ENCODE data around the gene IP6K3. TPM values are rescaled to one million over a fixed set of nuclear protein-coding genes. Genes with fewer than 3 reads are reported as not detected.
A peak's percentile ranks its signal among the peaks of the same experiment; 100 is the strongest.

The IP6K3 gene
- total RNA-seq, 2 donors from 2014 or later: 2.5 to 3.1 TPM

DNA sequence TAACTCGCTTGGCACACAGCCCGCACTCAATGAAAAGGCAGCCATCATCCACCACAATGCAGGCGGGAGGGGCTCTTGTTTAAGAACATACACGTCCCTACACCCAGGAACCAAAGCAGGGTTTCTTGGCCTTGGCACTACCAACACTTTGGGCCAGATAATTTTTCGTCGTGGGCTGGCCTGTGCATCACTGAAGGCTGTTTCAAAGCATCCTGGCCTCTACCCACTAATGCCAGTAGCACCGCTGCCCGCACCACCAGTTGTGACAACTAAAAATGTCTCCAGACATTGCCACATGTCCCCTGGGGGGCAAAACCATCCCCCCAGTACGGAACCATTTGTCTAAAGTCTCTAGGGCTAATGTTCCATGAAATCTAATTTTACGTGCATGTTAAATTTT, 48.2 kb downstream of the IP6K3 start:
- Histone ChIP-seq H3K27ac (peak overlapping the region in 1 of 2 donors; percentile 22), H3K27me3 (replicated peaks; ENCODE audit: insufficient read depth) (no peaks in the 10 kb centered on the region), H3K4me3 (no peak overlapping the region), H3K36me3 (no peaks in the 10 kb centered on the region), H3K9me3 (no peaks in the 10 kb centered on the region), H3K4me1 (replicated peaks) (peaks cover 15% of the 10 kb centered on the region)
- 81% methylated on average over 10 of the region's 10 CpGs for WGBS
- DNase-seq (ENCODE audit: low spot score): no peak
- TF ChIP-seq POLR2AphosphoS5 (IDR thresholded peaks at IDR 0.05) (no peak), POLR2A (IDR thresholded peaks at IDR 0.05) (no peak), CTCF (IDR thresholded peaks at IDR 0.05) (no peak)
- intact Hi-C loops (cut with DNase I): loop anchor here (5.0 kb wide), 1 partner anchor 111 kb away; no protein-coding TSS in a partner anchor

- no peaks in the 10 kb centered on the region for H3K9me3 ChIP-seq
- peak overlapping the region; percentile 37 to 58 for H3K27ac ChIP-seq
- intact Hi-C loops (cut with DNase I): loop anchor here (5.0 kb wide), 1 partner anchor 111 kb away; no protein-coding TSS in a partner anchor
- no peaks in the 10 kb centered on the region for H3K27me3 ChIP-seq (replicated peaks; ENCODE audit: insufficient read depth)
- no peak overlapping the region for H3K4me3 ChIP-seq
- H3K36me3 ChIP-seq: no peaks in the 10 kb centered on the region
- no peak for DNase-seq (ENCODE audit: low spot score)
- WGBS: 91% methylated on average over 10 of the region's 10 CpGs
- H3K4me1 ChIP-seq (replicated peaks): peaks cover 15% of the 10 kb centered on the region
- TF ChIP-seq CTCF (IDR thresholded peaks at IDR 0.05) (no peak), POLR2A (IDR thresholded peaks at IDR 0.05) (no peak), POLR2AphosphoS5 (IDR thresholded peaks at IDR 0.05) (no peak)
Observed at GRCh38 chr6:33697845-33698244, 48.9 kb downstream of the IP6K3 start.

DNA sequence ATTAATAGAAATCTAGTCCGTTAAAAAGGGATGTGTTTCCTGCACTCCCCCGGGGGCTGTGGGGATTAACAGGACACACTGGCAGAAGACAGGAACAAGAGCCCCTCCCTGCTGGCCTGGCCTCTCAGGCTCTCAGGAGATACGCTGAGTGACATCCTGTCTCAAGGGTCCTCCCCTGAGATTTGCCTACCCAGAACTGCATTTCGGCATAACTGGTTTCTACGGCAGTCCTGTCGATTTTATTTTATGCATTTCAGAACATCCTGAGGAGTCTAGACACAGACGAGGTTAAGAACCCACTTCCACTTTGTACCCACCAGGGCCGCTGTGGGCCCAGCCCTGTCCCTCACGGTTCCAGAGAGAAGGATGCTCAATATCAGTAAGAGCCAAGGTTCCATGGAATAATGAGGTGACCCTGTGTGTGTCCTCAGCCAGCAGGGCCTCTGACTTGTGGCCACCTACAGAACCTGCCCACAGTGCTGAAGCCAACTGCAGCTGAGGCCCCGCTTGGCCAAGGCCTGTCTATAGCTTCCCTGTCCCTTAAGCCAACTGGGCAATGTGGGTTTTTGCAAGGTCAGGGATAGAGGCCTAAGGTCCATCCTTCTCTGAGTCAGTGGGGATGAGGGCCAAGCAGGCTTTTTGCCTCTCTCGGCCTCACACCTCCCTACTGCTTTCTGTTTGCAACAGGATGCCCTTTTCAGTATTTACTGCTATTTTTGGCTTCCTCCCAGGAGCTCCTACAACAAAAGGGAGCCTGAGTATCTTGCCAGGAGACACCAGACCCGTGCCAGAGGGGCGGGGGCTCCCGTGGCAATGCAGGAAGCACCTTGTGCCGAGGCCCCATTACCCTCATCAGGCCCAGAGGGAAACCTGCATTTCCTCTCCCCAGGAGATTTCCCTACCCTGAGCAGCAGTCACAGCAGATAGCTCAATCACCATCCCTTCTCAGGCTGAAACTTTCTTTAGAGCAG, 49.9 kb downstream of the IP6K3 start:
- Histone ChIP-seq H3K36me3 (no peaks in the 10 kb centered on the region), H3K27me3 (replicated peaks; ENCODE audit: insufficient read depth) (no peaks in the 10 kb centered on the region), H3K4me3 (no peak overlapping the region), H3K27ac (peak overlapping the region; percentile 37 to 58), H3K4me1 (replicated peaks) (peaks cover 15% of the 10 kb centered on the region), H3K9me3 (no peaks in the 10 kb centered on the region)
- TF ChIP-seq POLR2A (IDR thresholded peaks at IDR 0.05): no peak
- peak; percentile 67 for TF ChIP-seq POLR2AphosphoS5 (IDR thresholded peaks at IDR 0.05)
- intact Hi-C loops (cut with DNase I): loop anchor here (5.0 kb wide), 1 partner anchor 110 kb away; no protein-coding TSS in a partner anchor
- WGBS: 32% methylated on average over 15 of the region's 15 CpGs
- DNase-seq (ENCODE audit: low spot score): peak; percentile 70

- Histone ChIP-seq H3K4me3 (no peak overlapping the region), H3K9me3 (no peaks in the 10 kb centered on the region), H3K27ac (peak overlapping the region; percentile 37 to 58), H3K4me1 (replicated peaks) (peaks cover 15% of the 10 kb centered on the region), H3K36me3 (no peaks in the 10 kb centered on the region), H3K27me3 (replicated peaks; ENCODE audit: insufficient read depth) (no peaks in the 10 kb centered on the region)
- TF ChIP-seq CTCF (IDR thresholded peaks at IDR 0.05) (no peak), POLR2AphosphoS5 (IDR thresholded peaks at IDR 0.05) (no peak), POLR2A (IDR thresholded peaks at IDR 0.05) (no peak)
- DNase-seq (ENCODE audit: low spot score): no peak
- intact Hi-C loops (cut with DNase I): loop anchor here (5.0 kb wide), 1 partner anchor 109 kb away; no protein-coding TSS in a partner anchor
- WGBS: 85% methylated on average over 10 of the region's 10 CpGs
Observed at GRCh38 chr6:33696076-33696475, 50.6 kb downstream of the IP6K3 start.

DNA sequence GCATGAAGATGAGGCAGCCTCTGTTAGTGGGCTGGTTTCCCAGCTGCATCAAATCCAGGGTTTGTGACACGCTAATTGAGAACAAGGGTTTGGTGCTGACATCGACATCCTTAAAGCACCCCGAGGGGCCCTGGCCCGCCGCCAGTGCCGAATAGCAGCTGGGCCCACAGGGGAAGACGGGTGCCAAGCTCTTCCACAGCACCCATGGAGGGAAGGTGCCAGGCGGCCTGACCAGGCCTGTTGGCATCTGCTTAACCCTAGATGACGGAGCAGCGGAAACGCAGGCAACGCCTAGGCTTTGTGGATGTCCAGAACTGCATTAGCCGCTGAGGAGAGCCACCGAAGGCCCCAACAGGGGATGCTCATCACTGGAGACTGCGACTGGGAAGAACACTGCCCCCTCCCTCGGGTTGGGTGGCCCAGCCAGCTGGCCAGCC, 51.2 kb downstream of the IP6K3 start:
- intact Hi-C loops (cut with DNase I): loop anchor here (5.0 kb wide), 1 partner anchor 108 kb away; no protein-coding TSS in a partner anchor
- no peak for DNase-seq (ENCODE audit: low spot score)
- Histone ChIP-seq H3K4me3 (no peak overlapping the region), H3K9me3 (no peaks in the 10 kb centered on the region), H3K27ac (peak overlapping the region in 1 of 2 donors; percentile 37), H3K27me3 (replicated peaks; ENCODE audit: insufficient read depth) (no peaks in the 10 kb centered on the region), H3K36me3 (no peaks in the 10 kb centered on the region), H3K4me1 (replicated peaks) (peaks cover 15% of the 10 kb centered on the region)
- TF ChIP-seq POLR2AphosphoS5 (IDR thresholded peaks at IDR 0.05): no peak
- no peak for TF ChIP-seq CTCF (IDR thresholded peaks at IDR 0.05)
- TF ChIP-seq POLR2A (IDR thresholded peaks at IDR 0.05): no peak
- WGBS: 56% methylated on average over 16 of the region's 16 CpGs
